Measurements from ENCODE around the gene MCF2L.

DNA sequence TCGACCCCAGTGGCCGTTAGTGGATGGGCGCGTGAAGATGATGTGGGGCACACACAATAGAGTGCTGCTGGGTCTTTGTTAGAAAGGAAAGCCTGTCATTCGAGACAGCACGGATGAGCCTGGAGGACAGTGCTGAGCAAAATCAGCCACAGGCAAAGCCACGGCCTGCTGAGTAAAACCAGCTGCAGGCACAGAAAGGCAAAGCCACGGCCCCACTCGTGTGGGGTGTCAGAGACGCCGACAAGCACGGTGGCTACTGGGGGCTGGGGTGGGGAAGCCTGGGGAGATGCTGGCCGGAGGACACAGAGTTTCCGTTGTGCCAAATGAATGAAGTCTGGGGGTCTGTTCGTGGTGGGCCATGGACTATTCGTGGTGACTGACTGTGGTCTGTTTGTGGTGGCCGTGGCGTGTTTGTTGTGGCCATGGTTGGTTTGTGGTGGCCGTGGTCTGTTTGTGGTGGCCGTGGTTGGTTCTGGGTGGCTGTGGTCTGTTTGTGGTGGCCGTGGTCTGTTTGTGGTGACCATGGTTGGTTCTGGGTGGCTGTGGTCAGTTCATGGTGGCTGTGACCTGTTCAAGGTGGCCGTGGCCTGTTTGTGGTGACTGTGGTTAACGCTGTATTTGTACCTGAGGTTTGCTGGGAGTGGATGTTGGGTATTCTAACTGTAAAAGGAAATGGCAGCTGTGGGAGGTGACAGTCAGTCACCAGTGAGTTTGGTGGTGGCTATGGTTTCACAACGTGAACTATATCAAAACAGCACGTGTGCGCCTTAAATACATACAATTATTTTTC is 36.3 kb downstream of the MCF2L start:
- TF ChIP-seq, protein P1, sequence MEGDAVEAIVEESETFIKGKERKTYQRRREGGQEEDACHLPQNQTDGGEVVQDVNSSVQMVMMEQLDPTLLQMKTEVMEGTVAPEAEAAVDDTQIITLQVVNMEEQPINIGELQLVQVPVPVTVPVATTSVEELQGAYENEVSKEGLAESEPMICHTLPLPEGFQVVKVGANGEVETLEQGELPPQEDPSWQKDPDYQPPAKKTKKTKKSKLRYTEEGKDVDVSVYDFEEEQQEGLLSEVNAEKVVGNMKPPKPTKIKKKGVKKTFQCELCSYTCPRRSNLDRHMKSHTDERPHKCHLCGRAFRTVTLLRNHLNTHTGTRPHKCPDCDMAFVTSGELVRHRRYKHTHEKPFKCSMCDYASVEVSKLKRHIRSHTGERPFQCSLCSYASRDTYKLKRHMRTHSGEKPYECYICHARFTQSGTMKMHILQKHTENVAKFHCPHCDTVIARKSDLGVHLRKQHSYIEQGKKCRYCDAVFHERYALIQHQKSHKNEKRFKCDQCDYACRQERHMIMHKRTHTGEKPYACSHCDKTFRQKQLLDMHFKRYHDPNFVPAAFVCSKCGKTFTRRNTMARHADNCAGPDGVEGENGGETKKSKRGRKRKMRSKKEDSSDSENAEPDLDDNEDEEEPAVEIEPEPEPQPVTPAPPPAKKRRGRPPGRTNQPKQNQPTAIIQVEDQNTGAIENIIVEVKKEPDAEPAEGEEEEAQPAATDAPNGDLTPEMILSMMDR (IDR thresholded peaks at IDR 0.05; ENCODE audit: low read depth, low read length), result no peak
- no peak for TF ChIP-seq EZH2phosphoT487 (IDR thresholded peaks at IDR 0.05; ENCODE audit: low read depth)

Data from OCI-LY3 (cell line).